ENCODE data around the gene DENND5A. TPM values are rescaled to one million over a fixed set of nuclear protein-coding genes. Genes with fewer than 3 reads are reported as not detected.
A peak's percentile ranks its signal among the peaks of the same experiment; 100 is the strongest.
"Not testable (repeated sequence)": the region's sequence is repeated elsewhere in the genome, so short reads cannot be mapped to it uniquely, and the experiment has no call there.

The DENND5A gene
- total RNA-seq, 2 donors from 2014 or later: 18.9 to 68.5 TPM

DNA sequence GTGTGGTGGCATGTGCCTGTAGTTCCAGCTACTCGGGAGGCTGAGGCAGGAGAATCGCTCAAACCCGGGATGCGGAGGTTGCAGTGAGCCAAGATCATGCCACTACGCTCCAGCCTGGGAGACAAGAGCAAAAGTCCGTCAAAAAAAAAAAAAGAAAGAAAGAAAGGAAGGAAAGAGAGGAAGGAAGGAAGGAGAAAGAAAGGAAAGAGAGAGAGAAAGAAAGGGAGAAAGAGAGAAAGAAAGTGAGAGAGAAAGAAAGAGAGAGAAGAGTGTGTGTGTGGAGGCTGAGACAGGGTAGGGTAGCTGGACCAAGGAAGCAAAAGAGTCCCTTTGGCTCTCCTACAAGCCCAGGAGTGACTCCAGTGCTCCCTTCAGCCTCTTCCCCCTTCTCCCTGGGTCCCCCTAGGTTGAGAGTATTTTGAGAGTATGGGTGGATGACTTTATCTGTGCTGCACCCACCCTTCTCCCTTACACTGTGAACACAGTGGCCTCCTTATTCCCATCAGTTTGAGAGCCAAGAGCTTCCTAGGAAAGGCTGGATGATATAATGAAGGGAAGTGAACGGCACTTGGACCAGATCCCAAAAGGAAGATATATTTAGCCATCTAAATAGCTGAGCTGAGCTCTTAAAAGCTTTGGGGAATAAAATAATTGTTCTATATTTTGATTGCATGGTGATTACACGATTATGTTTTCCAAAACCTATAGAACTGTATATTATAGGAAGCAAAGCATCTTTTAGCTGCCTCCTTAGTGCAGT lies 9.5 kb upstream of the DENND5A start:
- Mint-ChIP-seq H3K4me1 (no peaks in the 10 kb centered on the region), H3K27ac (no peak overlapping the region), H3K4me3 (no peak overlapping the region), H3K9me3 (no peaks in the 10 kb centered on the region), H3K27me3 (peaks cover 4% of the 10 kb centered on the region), H3K36me3 (ENCODE audit: low read depth) (no peaks in the 10 kb centered on the region)
- no peak for ATAC-seq (replicated peaks)

GRCh38 chr11:9273376-9274336 lies 8.5 kb upstream of the DENND5A start:
- peak; percentile 7 for ATAC-seq (replicated peaks)

GRCh38 chr11:9269492-9270013 lies 4.4 kb upstream of the DENND5A start:
- ATAC-seq (replicated peaks): no peak
- H3K27me3 Mint-ChIP-seq: peaks cover 11% of the 10 kb centered on the region
- H3K9me3 Mint-ChIP-seq: no peaks in the 10 kb centered on the region
- no peak overlapping the region for H3K27ac Mint-ChIP-seq
- no peak overlapping the region for H3K4me3 Mint-ChIP-seq
- peaks cover under 1% of the 10 kb centered on the region for H3K36me3 Mint-ChIP-seq (ENCODE audit: low read depth)
- H3K4me1 Mint-ChIP-seq: no peaks in the 10 kb centered on the region

More at GRCh38 chr11:9273376-9274336, 8.5 kb upstream of the DENND5A start:
- H3K27ac Mint-ChIP-seq: no peak overlapping the region
- H3K4me3 Mint-ChIP-seq: no peak overlapping the region
- H3K9me3 Mint-ChIP-seq: no peaks in the 10 kb centered on the region
- no peaks in the 10 kb centered on the region for H3K36me3 Mint-ChIP-seq (ENCODE audit: low read depth)
- H3K4me1 Mint-ChIP-seq: no peaks in the 10 kb centered on the region
- H3K27me3 Mint-ChIP-seq: peaks cover 4% of the 10 kb centered on the region

DNA sequence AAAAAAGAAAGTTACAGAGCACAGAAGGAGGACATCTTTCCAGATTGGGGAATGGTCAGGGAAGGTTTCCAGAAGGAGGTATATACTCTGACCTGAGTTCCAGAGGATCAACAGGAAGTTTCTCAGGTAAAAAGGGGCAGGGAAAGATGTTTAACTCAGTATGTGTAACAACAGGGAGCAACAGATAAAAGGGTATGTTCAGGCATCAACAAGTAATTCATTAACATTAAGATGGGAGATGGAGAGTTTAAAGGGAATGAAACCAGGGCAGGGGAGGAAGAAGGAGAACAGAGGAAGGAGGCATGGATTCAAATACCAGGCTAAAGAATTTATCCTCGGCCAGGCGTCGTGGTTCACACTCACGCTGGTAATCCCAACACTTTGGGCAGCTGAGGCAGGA lies 2.5 kb upstream of the DENND5A start:
- no peaks in the 10 kb centered on the region for H3K9me3 Mint-ChIP-seq
- H3K4me1 Mint-ChIP-seq: peaks cover 7% of the 10 kb centered on the region
- H3K27me3 Mint-ChIP-seq: peaks cover 7% of the 10 kb centered on the region
- H3K4me3 Mint-ChIP-seq: no peak overlapping the region
- no peak overlapping the region for H3K27ac Mint-ChIP-seq
- ATAC-seq (replicated peaks): no peak
- H3K36me3 Mint-ChIP-seq (ENCODE audit: low read depth): peaks cover 10% of the 10 kb centered on the region

- Mint-ChIP-seq H3K27ac (no peak overlapping the region), H3K4me3 (no peak overlapping the region), H3K9me3 (no peaks in the 10 kb centered on the region), H3K27me3 (peaks cover 7% of the 10 kb centered on the region), H3K4me1 (peaks cover 13% of the 10 kb centered on the region), H3K36me3 (ENCODE audit: low read depth) (peaks cover 10% of the 10 kb centered on the region)
- no peak for ATAC-seq (replicated peaks)
These were observed 1.8 kb upstream of the DENND5A start for GRCh38 chr11:9266926-9267325.

DNA sequence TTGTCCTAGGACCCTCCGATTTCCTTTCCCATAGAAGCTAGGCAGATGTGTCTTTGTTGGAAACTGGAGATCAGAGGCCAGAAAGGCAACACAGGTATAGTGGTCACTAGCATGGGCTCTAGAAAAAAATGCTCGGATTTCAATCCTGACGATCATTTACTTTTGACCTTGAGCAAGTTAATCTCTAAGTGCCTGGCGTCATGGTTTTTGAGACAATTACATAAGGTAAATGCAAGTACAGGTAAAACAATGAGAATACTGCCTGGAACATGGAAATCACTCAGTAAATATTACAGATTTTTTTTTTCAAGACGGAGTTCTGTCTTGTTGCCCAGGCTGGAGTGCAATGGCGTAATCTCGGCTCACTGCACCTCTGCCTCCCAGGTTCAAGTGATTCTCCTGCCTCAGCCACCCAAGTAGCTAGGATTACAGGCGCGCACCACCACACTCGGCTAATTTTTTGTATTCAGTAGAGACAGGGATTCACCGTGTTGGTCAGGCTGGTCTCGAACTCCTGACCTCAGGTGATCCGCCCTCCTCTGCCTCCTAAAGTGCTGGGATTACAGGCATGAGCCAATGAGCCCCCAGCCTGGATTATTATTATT lies 1.1 kb upstream of the DENND5A start:
- peaks cover 17% of the 10 kb centered on the region for H3K4me1 Mint-ChIP-seq
- H3K27ac Mint-ChIP-seq: peak overlapping the region; percentile 88
- no peaks in the 10 kb centered on the region for H3K9me3 Mint-ChIP-seq
- H3K4me3 Mint-ChIP-seq: peak overlapping the region; percentile 92
- H3K36me3 Mint-ChIP-seq (ENCODE audit: low read depth): peaks cover 10% of the 10 kb centered on the region
- peaks cover 7% of the 10 kb centered on the region for H3K27me3 Mint-ChIP-seq
- no peak for ATAC-seq (replicated peaks)

DNA sequence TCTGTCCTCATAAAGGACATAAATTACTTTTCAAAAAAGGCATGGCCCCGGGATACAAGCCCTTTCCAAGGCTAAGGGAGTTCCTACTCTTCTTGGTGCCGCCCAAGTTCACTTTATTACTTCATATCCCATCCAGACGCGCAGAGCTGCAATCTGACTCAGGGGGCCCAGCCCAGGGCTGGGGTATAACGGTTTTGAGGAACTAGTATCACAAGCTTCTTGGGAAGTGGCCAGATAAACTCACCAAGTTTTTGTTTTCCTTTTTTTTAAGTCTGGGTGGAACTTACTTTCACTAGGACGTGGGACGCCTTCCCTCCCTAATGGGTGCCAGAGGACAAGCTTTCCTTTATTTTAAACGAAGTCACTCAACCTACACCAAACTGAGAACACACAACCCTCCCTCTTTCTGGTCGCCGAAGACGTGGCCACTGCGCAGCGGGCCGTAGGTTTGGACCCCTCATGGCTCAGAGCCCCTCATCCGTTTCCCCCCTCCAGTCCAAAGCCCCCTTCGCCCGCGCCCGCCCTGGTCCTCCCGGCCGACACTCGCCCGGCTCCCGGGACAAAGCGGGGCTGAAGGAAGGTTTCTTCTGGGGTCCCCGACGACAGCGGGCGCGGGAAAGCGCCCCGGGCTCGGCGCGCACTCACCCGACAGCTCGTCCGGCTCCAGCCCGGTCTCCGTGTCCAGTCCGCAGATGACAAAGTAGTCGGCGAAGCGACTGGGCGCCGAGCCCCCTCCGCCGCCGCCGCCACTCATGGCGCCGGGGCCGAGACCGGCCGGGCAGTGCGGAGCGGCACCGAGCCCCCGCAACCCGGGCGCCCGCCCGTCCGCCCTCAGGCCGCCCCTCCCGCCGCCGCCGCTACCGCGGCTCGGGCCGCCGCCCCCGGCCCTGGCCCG lies 587 bp downstream of the DENND5A start:
- no peaks in the 10 kb centered on the region for H3K9me3 Mint-ChIP-seq
- H3K27ac Mint-ChIP-seq: peak overlapping the region; percentile 95
- peak; percentile 49 for ATAC-seq (replicated peaks)
- peaks cover 10% of the 10 kb centered on the region for H3K36me3 Mint-ChIP-seq (ENCODE audit: low read depth)
- H3K27me3 Mint-ChIP-seq: peaks cover 7% of the 10 kb centered on the region
- peak overlapping the region; percentile 92 for H3K4me3 Mint-ChIP-seq
- peaks cover 30% of the 10 kb centered on the region for H3K4me1 Mint-ChIP-seq

- H3K9me3 Mint-ChIP-seq: no peaks in the 10 kb centered on the region
- H3K27ac Mint-ChIP-seq: peak overlapping the region; percentile 95
- peaks cover 10% of the 10 kb centered on the region for H3K36me3 Mint-ChIP-seq (ENCODE audit: low read depth)
- peaks cover 7% of the 10 kb centered on the region for H3K27me3 Mint-ChIP-seq
- H3K4me1 Mint-ChIP-seq: peaks cover 30% of the 10 kb centered on the region
- peak overlapping the region; percentile 92 for H3K4me3 Mint-ChIP-seq
- peak; percentile 86 for ATAC-seq (replicated peaks)
These were observed 1.3 kb downstream of the DENND5A start for GRCh38 chr11:9263840-9264315.

DNA sequence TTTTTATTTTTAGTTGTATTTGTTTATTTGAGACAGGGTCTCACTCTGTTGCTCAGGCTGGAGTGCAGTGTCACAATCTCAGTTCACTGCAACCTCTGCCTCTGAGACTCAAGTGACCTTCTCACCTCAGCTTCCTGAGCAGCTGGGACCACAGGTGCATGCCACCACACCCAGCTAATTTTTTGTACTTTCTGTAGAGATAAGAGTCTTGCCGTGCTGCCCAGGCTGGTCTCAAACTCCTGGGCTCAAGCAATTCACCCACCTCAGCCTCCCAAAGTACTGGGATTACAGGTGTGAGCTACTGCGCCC lies 4.4 kb downstream of the DENND5A start:
- peaks cover 30% of the 10 kb centered on the region for H3K4me1 Mint-ChIP-seq
- not testable (repeated sequence) for H3K27me3 Mint-ChIP-seq; H3K27ac Mint-ChIP-seq; H3K9me3 Mint-ChIP-seq; ATAC-seq (replicated peaks)
- peaks cover 15% of the 10 kb centered on the region for H3K36me3 Mint-ChIP-seq (ENCODE audit: low read depth)
- peak overlapping the region; percentile 30 for H3K4me3 Mint-ChIP-seq

GRCh38 chr11:9259981-9260837 lies 4.9 kb downstream of the DENND5A start:
- no peak overlapping the region for H3K27ac Mint-ChIP-seq
- H3K9me3 Mint-ChIP-seq: no peaks in the 10 kb centered on the region
- H3K36me3 Mint-ChIP-seq (ENCODE audit: low read depth): peaks cover 17% of the 10 kb centered on the region
- no peaks in the 10 kb centered on the region for H3K27me3 Mint-ChIP-seq
- no peak for ATAC-seq (replicated peaks)
- peaks cover 30% of the 10 kb centered on the region for H3K4me1 Mint-ChIP-seq
- H3K4me3 Mint-ChIP-seq: peak overlapping the region; percentile 30

DNA sequence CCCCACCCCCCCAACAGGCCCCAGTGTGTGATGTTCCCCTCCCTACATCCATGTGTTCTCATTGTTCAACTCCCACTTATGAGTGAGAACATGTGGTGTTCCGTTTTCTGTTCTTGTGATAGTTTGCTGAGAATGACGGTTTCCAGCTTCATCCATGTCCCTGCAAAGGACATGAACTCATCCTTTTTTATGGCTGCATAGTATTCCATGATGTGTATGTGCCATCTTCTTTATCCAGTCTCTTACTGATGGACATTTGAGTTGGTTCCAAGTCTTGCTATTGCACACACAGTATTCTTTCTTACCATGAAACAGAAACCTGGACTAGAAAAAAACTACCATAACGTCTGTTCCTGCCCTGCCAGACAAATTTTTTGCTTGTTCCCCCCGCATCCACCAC lies 6.9 kb downstream of the DENND5A start:
- H3K4me1 Mint-ChIP-seq: peaks cover 23% of the 10 kb centered on the region
- not testable (repeated sequence) for H3K27ac Mint-ChIP-seq, H3K4me3 Mint-ChIP-seq

GRCh38 chr11:9254416-9254815 lies 10.7 kb downstream of the DENND5A start:
- ATAC-seq (replicated peaks): no peak
- no peaks in the 10 kb centered on the region for H3K9me3 Mint-ChIP-seq
- H3K4me1 Mint-ChIP-seq: peaks cover 21% of the 10 kb centered on the region
- H3K4me3 Mint-ChIP-seq: no peak overlapping the region
- H3K27ac Mint-ChIP-seq: no peak overlapping the region
- H3K36me3 Mint-ChIP-seq (ENCODE audit: low read depth): peaks cover 11% of the 10 kb centered on the region
- no peaks in the 10 kb centered on the region for H3K27me3 Mint-ChIP-seq

More for the DNA sequence above, 6.9 kb downstream of the DENND5A start:
- not testable (repeated sequence) for H3K27me3 Mint-ChIP-seq; H3K9me3 Mint-ChIP-seq; ATAC-seq (replicated peaks)
- H3K36me3 Mint-ChIP-seq (ENCODE audit: low read depth): peaks cover 11% of the 10 kb centered on the region

DNA sequence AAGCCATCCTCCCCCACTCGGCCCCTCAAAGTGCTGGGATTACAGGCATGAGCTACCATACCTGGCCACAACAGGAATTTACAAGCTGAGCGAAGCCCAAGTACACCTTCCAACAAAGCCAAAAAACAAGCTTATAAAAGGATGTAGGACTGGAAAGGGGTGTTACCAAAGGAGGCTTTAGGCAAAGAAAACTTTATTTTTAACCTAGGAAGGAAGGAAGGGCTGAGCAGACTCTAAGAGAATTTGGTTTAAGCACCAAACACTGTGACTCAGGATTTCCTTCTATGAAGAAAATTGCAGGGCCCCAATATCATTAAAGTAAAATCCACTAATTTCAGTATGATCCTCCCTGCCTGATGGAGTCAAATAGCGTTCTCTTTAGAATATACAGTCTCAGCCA lies 12.1 kb downstream of the DENND5A start:
- no peak for ATAC-seq (replicated peaks)
- peaks cover 21% of the 10 kb centered on the region for H3K4me1 Mint-ChIP-seq

More for the DNA sequence above, 12.1 kb downstream of the DENND5A start:
- Mint-ChIP-seq H3K27me3 (no peaks in the 10 kb centered on the region), H3K27ac (no peak overlapping the region), H3K4me3 (no peak overlapping the region), H3K36me3 (ENCODE audit: low read depth) (peaks cover 5% of the 10 kb centered on the region), H3K9me3 (no peaks in the 10 kb centered on the region)
